PFSK-1 (cell line): ENCODE measurements around the gene CASTOR1.
A peak's percentile ranks its signal among the peaks of the same experiment; 100 is the strongest.

Experiments
- FOXP2 ChIP-seq: optimal IDR thresholded peaks from 2 replicates; pipeline ENCODE3; 2011; ENCODE audit warnings: borderline replicate concordance, control low read depth, inconsistent platforms; ENCODE audit not compliant: insufficient read depth; ENCODE audit errors: extremely low read length, extremely low read depth
- POLR2AphosphoS5 ChIP-seq: IDR thresholded peaks from 2 replicates; pipeline ENCODE4 v1.6.1; 2012; ENCODE audit warnings: low read depth, mild to moderate bottlenecking, control low read depth, low read length, moderate library complexity
- REST ChIP-seq, 2 experiments: IDR thresholded peaks; 2 replicates each; pipeline versions ENCODE4 v1.6.1 to v1.8.0; 2011 to 2012; ENCODE audit warnings: low read depth in 2 of 2, low read length in 2 of 2, control low read depth in 1 of 2, inconsistent platforms in 1 of 2, mild to moderate bottlenecking in 1 of 2, moderate library complexity in 1 of 2; ENCODE audit not compliant: insufficient read depth in 1 of 2
- SIN3A ChIP-seq: IDR thresholded peaks from 2 replicates; pipeline ENCODE4 v1.6.1; 2012; ENCODE audit warnings: mild to moderate bottlenecking, low read length, moderate library complexity, borderline replicate concordance; ENCODE audit not compliant: insufficient read depth
- TAF1 ChIP-seq: IDR thresholded peaks from 2 replicates; pipeline ENCODE4 v1.6.1; 2012; ENCODE audit warnings: low read length, control low read depth, borderline replicate concordance; ENCODE audit not compliant: insufficient read depth

GRCh38 chr22:30286813-30287647 lies 2.3 kb downstream of the CASTOR1 start:
- TF ChIP-seq FOXP2 (peak; percentile 6), POLR2AphosphoS5 (no peak), TAF1 (no peak), SIN3A (no peak), REST (IDR thresholded peaks at IDR 0.05; ENCODE audit: insufficient read depth in 1 of 2, low read depth in 2 of 2, low read length in 2 of 2) (no peak)
